OCI-LY7 (cell line): Measurements from ENCODE around the gene DRAM1. TPM values are rescaled to one million over a fixed set of nuclear protein-coding genes. Genes with fewer than 3 reads are reported as not detected.

Experiments
- BruUV-seq: library from RNA; stranded (reverse); fragments of 400-500 nt; replicated peaks from 2 replicates; lab custom pipeline; 2021; lab: Mats Ljungman, UMichigan
- CTCF ChIA-PET: fragments of 300-600 bp; sonication (Branson Sonifier 250); formaldehyde crosslinking; loops from one replicate; lab custom pipeline; 2022; ENCODE audit warnings: antibody characterized with exemption; ENCODE audit not compliant: unreplicated experiment; lab: Charles Lee
- POLR2A ChIA-PET: fragments of 300-600 bp; sonication (Branson Sonifier 250); formaldehyde crosslinking; loops from one replicate; lab custom pipeline; 2022; ENCODE audit warnings: antibody characterized with exemption; lab: Charles Lee
- DNase-seq: peaks from one replicate; pipeline ENCODE4 v3.0.0-alpha.2; 2015; ENCODE audit warnings: low spot score
- H2AFZ ChIP-seq: fragments of 200-600 bp; sonication (generic), shearing (Covaris generic); 2 replicates; pipeline ENCODE4 v1.6.1; 2014; ENCODE audit warnings: mild to moderate bottlenecking, antibody characterized with exemption, low read length, moderate library complexity
- H3K27ac ChIP-seq: fragments of 200-600 bp; sonication (generic); 2 replicates; pipeline ENCODE4 v1.5.1; 2014; ENCODE audit warnings: mixed run types, low read depth, mild to moderate bottlenecking, moderate library complexity, low read length, inconsistent platforms; ENCODE audit not compliant: poor library complexity, severe bottlenecking
- H3K36me3 ChIP-seq: fragments of 200-600 bp; sonication (generic); 2 replicates; pipeline ENCODE4 v1.6.1; 2014; ENCODE audit warnings: mild to moderate bottlenecking, antibody characterized with exemption, low read length, moderate library complexity, mixed read lengths; ENCODE audit not compliant: insufficient read depth
- H3K4me1 ChIP-seq: fragments of 200-600 bp; sonication (generic); 2 replicates; pipeline ENCODE4 v1.5.1; 2014; ENCODE audit warnings: mild to moderate bottlenecking, low read length; ENCODE audit not compliant: insufficient read depth, poor library complexity, severe bottlenecking
- H3K4me2 ChIP-seq: fragments of 200-600 bp; sonication (generic); 2 replicates; pipeline ENCODE4 v1.6.1; 2014; ENCODE audit warnings: mild to moderate bottlenecking, low read length
- H3K4me3 ChIP-seq: fragments of 200-600 bp; sonication (generic); 2 replicates; pipeline ENCODE4 v1.5.1; 2014; ENCODE audit warnings: mild to moderate bottlenecking, low read depth, low read length; ENCODE audit not compliant: poor library complexity, severe bottlenecking
- H3K79me2 ChIP-seq: fragments of 200-600 bp; sonication (generic); 2 replicates; pipeline ENCODE4 v1.6.1; 2016; ENCODE audit warnings: low read depth, mild to moderate bottlenecking, low read length, moderate library complexity, mixed read lengths; ENCODE audit not compliant: insufficient read depth
- H3K9me2 ChIP-seq: fragments of 200-600 bp; sonication (generic); 2 replicates; pipeline ENCODE4 v1.6.1; 2016; ENCODE audit warnings: mild to moderate bottlenecking, low read length, mixed read lengths; ENCODE audit not compliant: insufficient read depth
- H3K9me3 ChIP-seq: fragments of 200-600 bp; sonication (generic); 2 replicates; pipeline ENCODE4 v1.6.1; 2014; ENCODE audit warnings: mild to moderate bottlenecking, mixed run types, low read length, mixed read lengths
- H4K20me1 ChIP-seq: fragments of 200-600 bp; sonication (generic); 2 replicates; pipeline ENCODE4 v1.6.1; 2014; ENCODE audit warnings: mild to moderate bottlenecking, antibody characterized with exemption, low read length, moderate library complexity, mixed read lengths; ENCODE audit not compliant: insufficient read depth
- EZH2phosphoT487 ChIP-seq: fragments of 200-600 bp; sonication (generic); IDR thresholded peaks from 2 replicates; pipeline ENCODE4 v1.6.1; 2018; ENCODE audit warnings: low read depth, borderline replicate concordance, mild to moderate bottlenecking, mixed run types, antibody characterized with exemption, low read length, moderate library complexity, mixed read lengths
- intact Hi-C: fragments of 100-400 bp; cut with micrococcal nuclease; formaldehyde crosslinking; loops from one replicate; pipeline ENCODE4 v1.10.0; 2022; ENCODE audit not compliant: unreplicated experiment
- total RNA-seq, 2 experiments: library from RNA; depleted of rRNA in 1 of 2; stranded (reverse); fragments of >200 nt in 1 of 2; shearing (Covaris generic) in 1 of 2; gene quantifications; 2 replicates each; pipeline ENCODE4 v1.2.3, GENCODE V29; 2014 to 2022
- TF ChIP-seq, protein P1 (sequence below): fragments of 200-600 bp; sonication (generic); conservative IDR thresholded peaks from 2 replicates; pipeline ENCODE4 v1.5.1; 2014; ENCODE audit warnings: mild to moderate bottlenecking, antibody characterized with exemption, low read length, moderate library complexity, mixed read lengths

Gene DRAM1
- total RNA-seq, 2 experiments from 2014 or later, result not detected

DNA sequence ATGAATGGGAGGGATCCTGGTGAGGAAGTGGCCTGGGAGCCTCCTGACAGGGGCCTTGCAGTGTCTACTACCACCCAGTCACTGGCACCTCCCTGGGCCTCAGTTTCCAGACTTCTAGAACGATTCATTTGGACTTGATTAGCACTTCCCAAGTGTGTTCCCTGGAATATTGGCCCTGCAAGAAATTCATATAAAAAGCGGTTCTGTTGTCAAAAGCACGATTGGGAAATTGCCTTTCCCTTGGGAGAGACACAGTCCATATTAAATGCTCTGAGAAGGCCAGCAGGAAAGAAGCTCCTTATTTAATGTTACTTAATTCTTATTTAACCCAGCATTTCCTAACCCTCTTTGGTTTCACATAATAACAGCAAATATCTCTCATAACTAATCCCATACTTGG, 61.9 kb downstream of the DRAM1 start:
- peaks cover 53% of the 10 kb centered on the region for H3K4me1 ChIP-seq
- H3K27ac ChIP-seq, result no peak overlapping the region
- no TSS peak for BruUV-seq
- DNase-seq, result no peak
- CTCF ChIA-PET, result interaction anchor here (1.0 kb wide), 1 partner anchor 183 kb away, joined by 3 read pairs; no protein-coding TSS in a partner anchor
- no peaks in the 10 kb centered on the region for H3K36me3 ChIP-seq
- no peaks in the 10 kb centered on the region for H3K79me2 ChIP-seq
- no peaks in the 10 kb centered on the region for H4K20me1 ChIP-seq
- POLR2A ChIA-PET, result interaction anchor here (0.6 to 3.8 kb wide), 3 partner anchors 11 to 201 kb away, joined by 3 to 15 read pairs (median 4); no protein-coding TSS in a partner anchor
- intact Hi-C loops, result loop anchor here (1.0 to 10.0 kb wide), 4 partner anchors 123 to 1505 kb away; partner anchors contain the start of gene WASHC3
- no peak overlapping the region for H3K4me3 ChIP-seq
- no peaks in the 10 kb centered on the region for H3K9me3 ChIP-seq
- no peak overlapping the region; the same call in 1 of the 2 replicates for H2AFZ ChIP-seq
- H3K9me2 ChIP-seq, result no peaks in the 10 kb centered on the region
- H3K4me2 ChIP-seq, result no peak overlapping the region
- TF ChIP-seq, protein P1, sequence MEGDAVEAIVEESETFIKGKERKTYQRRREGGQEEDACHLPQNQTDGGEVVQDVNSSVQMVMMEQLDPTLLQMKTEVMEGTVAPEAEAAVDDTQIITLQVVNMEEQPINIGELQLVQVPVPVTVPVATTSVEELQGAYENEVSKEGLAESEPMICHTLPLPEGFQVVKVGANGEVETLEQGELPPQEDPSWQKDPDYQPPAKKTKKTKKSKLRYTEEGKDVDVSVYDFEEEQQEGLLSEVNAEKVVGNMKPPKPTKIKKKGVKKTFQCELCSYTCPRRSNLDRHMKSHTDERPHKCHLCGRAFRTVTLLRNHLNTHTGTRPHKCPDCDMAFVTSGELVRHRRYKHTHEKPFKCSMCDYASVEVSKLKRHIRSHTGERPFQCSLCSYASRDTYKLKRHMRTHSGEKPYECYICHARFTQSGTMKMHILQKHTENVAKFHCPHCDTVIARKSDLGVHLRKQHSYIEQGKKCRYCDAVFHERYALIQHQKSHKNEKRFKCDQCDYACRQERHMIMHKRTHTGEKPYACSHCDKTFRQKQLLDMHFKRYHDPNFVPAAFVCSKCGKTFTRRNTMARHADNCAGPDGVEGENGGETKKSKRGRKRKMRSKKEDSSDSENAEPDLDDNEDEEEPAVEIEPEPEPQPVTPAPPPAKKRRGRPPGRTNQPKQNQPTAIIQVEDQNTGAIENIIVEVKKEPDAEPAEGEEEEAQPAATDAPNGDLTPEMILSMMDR, result no peak
- TF ChIP-seq EZH2phosphoT487, result no peak

DNA sequence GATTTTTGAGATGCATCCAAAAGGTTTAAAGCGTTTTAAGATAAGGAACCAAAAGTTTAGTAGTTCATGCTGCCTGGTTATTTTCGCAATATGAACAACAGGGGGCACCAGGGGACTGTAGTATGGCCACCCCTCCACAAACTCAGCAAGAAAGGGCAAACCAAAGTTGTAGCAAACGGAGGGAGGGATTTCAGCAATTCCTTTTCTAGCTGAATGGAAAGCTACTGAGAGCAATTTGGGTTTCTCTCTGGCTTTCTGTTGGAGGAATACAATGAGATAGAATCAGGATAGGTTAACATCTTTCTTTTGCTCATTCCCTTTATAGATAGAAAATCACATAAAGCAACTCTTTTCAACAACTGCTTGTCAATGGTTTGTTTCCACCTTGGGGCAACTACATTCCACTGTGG, 62.5 kb downstream of the DRAM1 start:
- no peaks in the 10 kb centered on the region for H3K36me3 ChIP-seq
- no peaks in the 10 kb centered on the region for H4K20me1 ChIP-seq
- H3K9me2 ChIP-seq, result no peaks in the 10 kb centered on the region
- H3K9me3 ChIP-seq, result no peaks in the 10 kb centered on the region
- intact Hi-C loops, result loop anchor here (1.0 to 10.0 kb wide), 6 partner anchors 72 to 1505 kb away; partner anchors contain the start of gene WASHC3
- peak overlapping the region; percentile 13; the same call in 1 of the 2 replicates for H2AFZ ChIP-seq
- H3K79me2 ChIP-seq, result no peaks in the 10 kb centered on the region
- DNase-seq, result peak; percentile 83
- no peak for TF ChIP-seq EZH2phosphoT487
- TF ChIP-seq, protein P1, result peak; percentile 99
- H3K27ac ChIP-seq, result no peak overlapping the region
- H3K4me2 ChIP-seq, result no peak overlapping the region
- POLR2A ChIA-PET, result interaction anchor here (0.7 to 3.8 kb wide), 2 partner anchors 8 to 11 kb away, joined by 3 to 15 read pairs; no protein-coding TSS in a partner anchor
- peaks cover 48% of the 10 kb centered on the region for H3K4me1 ChIP-seq
- no TSS peak for BruUV-seq
- H3K4me3 ChIP-seq, result no peak overlapping the region
- CTCF ChIA-PET, result interaction anchor here (1.0 kb wide), 1 partner anchor 183 kb away, joined by 3 read pairs; no protein-coding TSS in a partner anchor
